NCI-H1436 (cell line): ENCODE results near the gene GSAP.
A peak's percentile ranks its signal among the peaks of the same experiment; 100 is the strongest.

Source experiments
- DNase-seq: peaks from one replicate; lab custom pipeline; 2025; lab: John Stamatoyannopoulos, UW

GSAP gene

GRCh38 chr7:77328669-77329068, 87.5 kb downstream of the GSAP start:
- DNase-seq = no peak

DNA sequence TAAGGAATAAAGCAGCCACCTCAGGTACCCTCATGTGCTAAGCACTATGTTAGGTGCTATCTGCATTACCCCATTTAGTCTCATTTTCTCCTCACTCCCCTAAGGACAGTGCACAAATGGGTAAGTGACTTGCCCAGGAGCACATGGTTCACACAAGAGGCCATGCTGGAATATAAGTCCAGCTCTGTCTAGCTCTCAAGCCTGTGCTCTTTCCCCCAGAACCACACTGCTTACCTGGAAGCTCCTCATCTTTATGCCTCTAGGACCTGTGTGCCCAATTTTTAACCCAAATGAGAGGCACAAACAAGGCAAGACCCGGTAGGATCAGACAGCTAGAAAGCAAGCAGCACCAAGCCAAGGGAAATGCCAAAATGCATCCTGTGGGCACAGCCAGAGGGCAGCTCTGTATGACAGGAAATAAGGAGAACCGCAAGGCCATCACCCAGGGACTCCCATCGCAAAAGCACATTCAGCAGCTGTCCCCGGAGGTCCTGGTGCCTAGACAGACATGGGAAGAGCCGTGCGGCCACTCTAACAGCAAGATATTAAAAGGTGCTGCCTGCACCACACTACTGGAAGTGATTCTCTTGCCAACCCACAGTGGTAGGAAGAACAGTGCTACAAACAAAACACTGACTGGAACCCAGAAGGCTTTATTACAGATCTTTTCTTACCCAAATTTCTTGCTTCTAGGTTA, 88.1 kb downstream of the GSAP start:
- DNase-seq = no peak

GRCh38 chr7:77327067-77327931, 88.8 kb downstream of the GSAP start:
- no peak for DNase-seq

DNA sequence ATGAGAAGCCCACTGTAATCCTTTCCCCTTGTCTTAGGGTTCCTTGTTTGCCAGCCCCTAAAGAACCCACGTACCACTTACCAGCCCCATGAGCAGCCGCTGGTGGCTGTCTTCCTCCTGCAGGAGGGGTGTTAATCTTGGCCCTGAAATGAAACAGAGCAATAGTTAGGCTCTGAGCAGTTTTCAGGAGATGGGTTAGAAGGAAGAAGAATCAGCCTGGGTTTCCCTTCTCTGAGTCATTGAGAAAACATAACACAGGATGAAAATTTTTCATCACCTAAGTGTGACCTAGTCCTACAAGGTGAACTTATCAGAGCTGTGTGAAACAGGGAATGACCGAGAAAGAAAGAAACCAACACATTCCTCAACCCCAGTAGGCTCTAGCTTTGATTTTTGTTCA, 90.0 kb downstream of the GSAP start:
- DNase-seq = no peak

DNA sequence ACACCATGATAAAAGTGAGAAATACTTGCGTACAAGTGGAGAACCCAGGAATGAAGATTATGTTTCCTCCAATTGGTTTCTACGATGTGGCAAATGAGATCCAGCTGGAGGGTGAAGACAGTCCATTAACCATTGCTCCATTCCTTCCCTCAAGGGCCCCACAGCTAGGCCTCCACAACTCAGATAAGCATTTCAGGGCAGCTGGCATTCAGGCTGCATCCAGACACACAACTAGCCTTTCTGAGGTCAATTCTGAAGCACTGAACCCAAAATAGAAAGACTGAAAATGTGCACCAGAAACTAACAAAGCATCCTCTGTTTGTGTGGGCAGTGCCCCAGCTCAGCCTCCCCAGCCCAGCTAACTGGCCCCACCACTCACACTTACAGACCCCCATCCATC, 94.8 kb downstream of the GSAP start:
- DNase-seq = no peak

DNA sequence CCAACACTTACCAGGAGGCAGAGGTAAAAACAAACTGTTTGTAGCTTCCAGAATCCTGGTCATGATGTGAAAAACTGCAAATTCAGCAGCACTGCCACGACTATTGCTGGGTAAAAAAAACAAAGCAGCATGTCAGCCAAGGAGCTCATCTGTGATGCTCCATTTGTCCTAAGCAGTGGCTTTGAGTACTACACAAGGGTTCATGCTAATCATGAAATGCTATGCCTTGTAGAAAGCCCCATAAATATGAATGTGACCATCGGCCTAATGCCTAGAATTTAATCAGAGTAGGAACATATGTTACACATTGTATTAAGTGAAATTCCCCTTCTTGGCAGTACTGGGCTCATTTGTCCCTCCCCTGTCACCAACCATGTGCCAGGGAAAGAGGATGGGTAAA, 95.4 kb downstream of the GSAP start:
- DNase-seq = no peak

GRCh38 chr7:77320137-77320536, 96.0 kb downstream of the GSAP start:
- DNase-seq = no peak

GRCh38 chr7:77318019-77318418, 98.1 kb downstream of the GSAP start:
- no peak for DNase-seq

DNA sequence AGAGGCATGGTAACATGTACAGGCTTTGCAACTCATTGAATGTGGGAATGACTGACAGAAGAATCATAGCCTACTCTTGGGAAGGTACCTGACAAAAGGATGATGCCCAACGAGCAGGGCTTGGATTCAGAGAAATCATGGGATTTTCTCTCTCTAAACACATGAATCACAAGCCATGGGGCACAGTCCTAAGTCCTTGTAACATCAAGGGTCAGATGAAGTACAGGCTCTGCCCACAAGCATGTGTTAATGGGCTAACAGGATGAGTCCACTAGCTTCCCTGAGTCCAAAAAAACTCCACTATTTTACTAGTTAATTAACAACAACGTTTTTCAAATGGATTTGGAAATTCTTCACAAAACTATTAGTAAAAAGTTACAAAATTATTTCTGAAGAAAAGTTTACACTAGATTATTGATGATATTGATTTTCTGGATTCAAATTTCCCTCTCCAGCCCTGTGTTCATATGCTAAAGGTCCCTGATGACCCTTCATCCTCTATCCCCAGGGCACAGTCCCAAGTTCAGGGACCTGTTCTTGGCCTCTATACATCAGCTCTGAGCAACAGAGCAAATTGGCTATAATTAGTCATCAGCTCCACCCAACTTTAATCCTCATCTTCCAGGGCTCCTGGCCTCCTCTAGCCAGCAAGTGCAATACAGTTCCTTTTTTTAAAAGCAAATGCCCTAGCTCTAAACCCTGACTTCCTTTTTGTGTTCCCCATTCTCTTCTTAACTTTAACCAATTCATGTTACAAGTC, 99.8 kb downstream of the GSAP start:
- DNase-seq = no peak

DNA sequence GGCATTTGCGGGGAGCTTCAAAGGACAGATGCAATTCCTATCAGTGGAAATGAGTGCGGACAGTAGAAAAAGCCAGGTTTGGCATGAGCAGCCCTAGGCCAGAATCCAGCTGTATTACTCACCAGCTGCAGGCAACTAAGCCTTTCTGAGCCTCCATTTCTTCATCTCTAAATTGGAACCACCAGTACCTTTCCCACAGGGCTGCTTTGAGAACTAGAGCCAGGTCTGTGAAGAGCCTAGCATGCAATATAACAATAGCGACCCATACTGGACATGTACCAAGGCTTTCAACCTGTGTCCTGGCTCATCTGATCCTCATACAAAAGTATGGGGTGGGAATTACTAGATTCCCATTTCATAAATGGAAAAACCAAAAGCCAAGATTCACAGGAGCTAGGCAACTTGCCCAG, 101.0 kb downstream of the GSAP start:
- DNase-seq = no peak

GRCh38 chr7:77313876-77314480, 102.2 kb downstream of the GSAP start:
- DNase-seq = no peak

- no peak for DNase-seq
Measured at GRCh38 chr7:77313085-77313484, 103.1 kb downstream of the GSAP start.

- peak; percentile 36 for DNase-seq
Measured at GRCh38 chr7:77310982-77311381, 105.2 kb downstream of the GSAP start.

DNA sequence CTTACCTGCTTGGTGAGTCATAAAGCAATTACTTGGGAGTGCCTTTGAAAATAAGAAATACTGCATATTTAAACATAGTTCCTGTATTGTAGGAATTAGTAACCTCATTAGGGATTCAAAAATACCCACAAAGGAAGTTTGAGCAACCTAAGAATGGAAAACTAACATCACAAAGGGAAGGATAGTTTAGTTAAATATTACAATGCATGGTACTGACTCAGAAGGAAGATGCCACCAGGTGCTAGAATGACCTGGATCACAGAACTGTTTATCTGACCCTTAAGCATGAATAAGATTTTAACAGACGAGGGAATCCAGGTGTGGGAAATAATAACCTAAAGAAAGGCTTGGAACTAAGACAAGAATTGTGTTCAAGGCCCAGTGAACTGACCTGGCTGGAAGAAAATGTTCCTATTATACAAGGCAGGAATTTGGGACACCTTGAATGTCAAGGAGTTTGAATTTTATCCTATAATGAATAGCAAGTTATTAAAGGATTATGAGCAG, 106.4 kb downstream of the GSAP start:
- DNase-seq = no peak

DNA sequence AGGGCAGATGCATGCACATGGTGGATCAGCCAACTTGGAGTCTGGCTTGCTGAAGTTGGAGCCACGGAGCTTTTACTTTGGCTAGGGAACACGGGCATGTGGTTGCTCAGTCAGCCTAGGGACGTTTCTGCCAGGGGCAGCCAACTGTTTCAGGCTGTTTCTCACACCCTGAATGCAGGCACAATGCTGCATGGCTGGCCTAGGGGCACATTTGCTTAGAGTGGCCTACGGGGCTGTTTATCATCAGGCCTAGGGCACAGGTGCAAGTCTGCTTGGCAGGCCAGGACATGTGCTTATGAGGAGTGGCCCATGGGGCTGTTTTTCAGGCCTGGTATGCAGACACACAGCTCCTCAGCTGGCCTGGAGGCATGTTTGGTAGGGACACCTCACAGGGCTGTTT, 107.4 kb downstream of the GSAP start:
- no peak for DNase-seq

DNA sequence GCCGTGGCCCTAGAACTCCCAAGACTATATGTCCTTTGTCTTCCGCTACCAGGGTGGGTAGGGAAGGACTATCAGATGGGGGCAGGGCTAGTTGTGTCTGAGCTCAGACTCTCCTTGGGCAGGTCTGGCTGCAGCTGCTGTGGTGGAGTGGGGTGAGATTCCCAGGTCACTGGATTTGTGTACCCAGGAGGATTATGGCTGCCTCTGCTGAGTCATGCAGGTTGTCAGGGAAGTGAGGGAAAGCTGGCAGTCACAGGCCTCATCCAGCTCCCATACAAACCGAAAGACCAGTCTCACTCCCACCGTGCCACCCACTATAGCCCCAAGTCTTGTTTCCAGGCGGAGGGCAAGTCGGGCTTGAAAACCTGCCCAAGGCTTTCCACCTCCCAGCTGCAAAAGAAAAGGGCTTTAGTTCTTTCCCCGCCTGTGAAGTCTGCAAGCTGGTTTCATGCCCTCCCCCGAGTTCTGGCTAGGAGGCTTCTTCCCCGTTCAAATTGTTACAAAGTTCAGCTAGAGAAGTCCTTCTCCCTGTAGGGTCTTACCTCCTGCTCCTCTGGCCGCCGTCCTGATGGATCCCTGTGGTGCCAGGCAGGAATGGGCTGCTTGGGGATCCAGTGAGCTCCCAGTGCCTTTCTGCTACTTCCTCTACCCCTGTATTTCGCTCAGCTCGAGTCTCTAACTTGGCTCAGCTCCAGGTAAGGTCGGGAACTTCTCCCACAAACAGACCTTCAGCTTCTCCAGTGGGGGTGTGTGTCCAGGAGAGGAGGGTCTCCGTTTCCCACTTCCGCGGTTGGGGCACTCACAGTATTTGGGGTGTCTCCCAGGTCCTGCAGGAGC, 109.7 kb downstream of the GSAP start:
- DNase-seq = no peak

DNA sequence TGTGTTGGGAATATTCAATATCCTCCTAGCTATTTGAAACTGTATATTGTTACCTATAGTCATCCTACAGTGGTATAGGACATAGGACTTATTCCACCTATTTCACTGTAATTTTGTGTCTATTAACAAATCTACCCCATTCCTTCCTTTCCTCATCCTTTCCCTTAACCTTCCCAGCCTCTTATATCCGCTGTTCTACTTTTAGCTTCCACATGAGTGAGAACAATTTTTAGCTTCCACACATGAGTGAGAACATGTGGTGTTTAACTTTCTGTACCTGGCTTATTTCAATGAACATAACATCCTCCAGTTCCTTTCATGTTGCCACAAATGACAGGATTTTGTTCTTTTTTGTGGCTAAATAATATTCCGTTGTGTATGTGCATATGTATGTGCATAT, 120.6 kb downstream of the GSAP start:
- no peak for DNase-seq

- DNase-seq = no peak
Measured at GRCh38 chr7:77293046-77293445, 123.1 kb downstream of the GSAP start.

- no peak for DNase-seq
Measured at GRCh38 chr7:77290425-77290824, 125.7 kb downstream of the GSAP start.

DNA sequence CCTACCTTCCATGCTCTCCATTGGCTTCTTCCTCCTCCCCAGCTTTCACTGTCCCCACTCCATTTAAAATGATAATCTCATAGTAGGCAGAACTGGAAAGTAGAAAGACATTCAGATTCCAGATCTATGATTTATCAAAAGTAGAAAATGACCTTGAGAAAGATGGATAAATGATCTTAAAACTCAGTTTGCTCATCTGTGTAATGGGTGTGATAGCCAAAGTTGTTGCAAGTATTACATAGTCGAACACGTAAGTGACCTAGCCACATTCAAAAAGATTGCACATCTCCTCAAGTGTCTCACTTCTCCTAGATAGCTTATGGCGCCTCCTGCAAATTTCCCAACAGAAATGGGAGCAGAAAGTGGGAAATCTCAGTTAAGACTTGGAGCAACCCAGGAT, 126.8 kb downstream of the GSAP start:
- no peak for DNase-seq

DNA sequence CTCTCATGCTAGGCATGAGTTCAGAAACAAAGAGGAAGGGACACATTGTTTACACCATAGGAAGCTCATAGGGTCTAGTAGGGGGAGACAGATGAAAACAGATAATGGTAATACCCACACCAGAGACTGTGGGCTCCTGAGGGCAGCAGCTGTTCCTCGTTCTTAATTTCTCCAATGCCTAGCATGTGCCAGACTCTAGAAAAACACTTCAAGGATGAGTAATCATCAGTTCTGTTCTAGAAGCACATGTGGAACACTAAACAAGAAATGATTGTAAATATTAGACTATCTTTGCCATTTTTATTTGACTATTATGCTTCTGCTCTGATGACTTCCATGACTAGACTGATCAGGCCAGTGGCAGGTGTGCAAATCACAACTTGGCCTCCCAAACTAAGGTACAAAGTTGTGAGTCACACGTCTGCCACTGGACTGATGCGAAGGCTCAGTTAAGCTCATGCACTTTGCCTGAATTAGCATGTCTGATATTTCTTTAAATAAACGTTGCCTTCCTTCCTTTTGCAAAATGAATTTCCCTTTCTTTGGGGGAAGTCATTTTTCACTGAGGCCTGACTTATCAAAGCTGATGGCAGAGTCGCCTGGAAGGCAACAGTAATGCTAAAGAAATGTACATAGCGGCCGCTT, 127.4 kb downstream of the GSAP start:
- no peak for DNase-seq
